ENCODE results near the gene UTS2R.

GRCh38 chr17:82351254-82351712, 20.3 kb upstream of the UTS2R start:
- no peak for TF ChIP-seq POLR2A (IDR thresholded peaks at IDR 0.05; ENCODE audit: low read length)
- no peak for TF ChIP-seq GATA1 (IDR thresholded peaks at IDR 0.05; ENCODE audit: low read depth, low read length)

Measured in erythroblast (primary cell).